Nephron progenitor cell (in vitro differentiated cells): ENCODE results near the gene SDK1.
"Not testable (repeated sequence)": the region's sequence is repeated elsewhere in the genome, so short reads cannot be mapped to it uniquely, and the experiment has no call there.

Experiments
- DNase-seq: peaks from one replicate; pipeline ENCODE4 v3.0.0; 2021
- H3K27ac Mint-ChIP-seq: 2 replicates; pipeline ENCODE4 v1.8.0; 2021; ENCODE audit warnings: mild to moderate bottlenecking, moderate library complexity, mixed read lengths
- H3K27me3 Mint-ChIP-seq: 2 replicates; pipeline ENCODE4 v1.8.0; 2021; ENCODE audit warnings: mild to moderate bottlenecking, low read depth, mixed read lengths; ENCODE audit not compliant: poor library complexity
- H3K36me3 Mint-ChIP-seq: 2 replicates; pipeline ENCODE4 v1.8.0; 2021; ENCODE audit warnings: low read depth, mixed read lengths
- H3K4me1 Mint-ChIP-seq: 2 replicates; pipeline ENCODE4 v1.8.0; 2021; ENCODE audit warnings: mixed read lengths
- H3K4me3 Mint-ChIP-seq: 2 replicates; pipeline ENCODE4 v1.8.0; 2021; ENCODE audit warnings: mild to moderate bottlenecking, moderate library complexity, mixed read lengths
- H3K9me3 Mint-ChIP-seq: 2 replicates; pipeline ENCODE4 v1.8.0; 2021; ENCODE audit warnings: mild to moderate bottlenecking, moderate library complexity, mixed read lengths
- CTCF ChIP-seq: fragments of 200-600 bp; sonication (generic); IDR thresholded peaks from 2 replicates; pipeline ENCODE4 v1.5.0; 2021; ENCODE audit warnings: antibody characterized with exemption

The SDK1 gene

GRCh38 chr7:3696113-3696512 is 395.1 kb downstream of the SDK1 start:
- Mint-ChIP-seq H3K27me3 (no peaks in the 10 kb centered on the region), H3K4me1 (peaks cover 4% of the 10 kb centered on the region), H3K27ac (no peak overlapping the region), H3K36me3 (no peaks in the 10 kb centered on the region), H3K9me3 (no peaks in the 10 kb centered on the region), H3K4me3 (no peak overlapping the region)
- no peak for DNase-seq
- no peak for TF ChIP-seq CTCF

- DNase-seq = no peak
- H3K27me3 Mint-ChIP-seq = no peaks in the 10 kb centered on the region
- no peak overlapping the region for H3K4me3 Mint-ChIP-seq
- H3K27ac Mint-ChIP-seq = no peak overlapping the region
- no peaks in the 10 kb centered on the region for H3K36me3 Mint-ChIP-seq
- H3K4me1 Mint-ChIP-seq = peaks cover 4% of the 10 kb centered on the region
- no peak for TF ChIP-seq CTCF
- peaks cover under 1% of the 10 kb centered on the region for H3K9me3 Mint-ChIP-seq
These were observed 396.4 kb downstream of the SDK1 start for GRCh38 chr7:3697472-3697871.

- peaks cover 6% of the 10 kb centered on the region for H3K4me1 Mint-ChIP-seq
- H3K36me3 Mint-ChIP-seq = peaks cover 13% of the 10 kb centered on the region
- no peak overlapping the region for H3K4me3 Mint-ChIP-seq
- DNase-seq = no peak
- H3K27ac Mint-ChIP-seq = no peak overlapping the region
- TF ChIP-seq CTCF = no peak
- peaks cover 67% of the 10 kb centered on the region for H3K9me3 Mint-ChIP-seq
- peaks cover 2% of the 10 kb centered on the region for H3K27me3 Mint-ChIP-seq
These were observed 404.2 kb downstream of the SDK1 start for GRCh38 chr7:3705258-3705657.

- not testable (repeated sequence) for H3K27me3 Mint-ChIP-seq, H3K4me3 Mint-ChIP-seq, H3K27ac Mint-ChIP-seq, DNase-seq
- Mint-ChIP-seq H3K4me1 (peaks cover 13% of the 10 kb centered on the region), H3K36me3 (peaks cover 13% of the 10 kb centered on the region), H3K9me3 (peaks cover 71% of the 10 kb centered on the region)
These were observed 405.0 kb downstream of the SDK1 start for GRCh38 chr7:3706091-3706490.

GRCh38 chr7:3710122-3710521 is 409.1 kb downstream of the SDK1 start:
- H3K36me3 Mint-ChIP-seq = peaks cover 5% of the 10 kb centered on the region
- H3K9me3 Mint-ChIP-seq = peaks cover 57% of the 10 kb centered on the region
- no peak for DNase-seq
- no peak for TF ChIP-seq CTCF
- H3K4me1 Mint-ChIP-seq = peaks cover 33% of the 10 kb centered on the region
- no peak overlapping the region for H3K27ac Mint-ChIP-seq
- H3K4me3 Mint-ChIP-seq = no peak overlapping the region
- H3K27me3 Mint-ChIP-seq = no peaks in the 10 kb centered on the region

- no peak for TF ChIP-seq CTCF
- no peak for DNase-seq
- peaks cover 53% of the 10 kb centered on the region for H3K9me3 Mint-ChIP-seq
- no peak overlapping the region for H3K27ac Mint-ChIP-seq
- H3K36me3 Mint-ChIP-seq = peaks cover 5% of the 10 kb centered on the region
- H3K4me3 Mint-ChIP-seq = no peak overlapping the region
- peaks cover 33% of the 10 kb centered on the region for H3K4me1 Mint-ChIP-seq
- H3K27me3 Mint-ChIP-seq = no peaks in the 10 kb centered on the region
These were observed 409.5 kb downstream of the SDK1 start for GRCh38 chr7:3710531-3710930.
